Hematopoietic multipotent progenitor cell treated with erythropoietin and hydrocortisone succinate and interleukin-3 and kit ligand, for 15 days (in vitro differentiated cells): Measurements from ENCODE around the gene ACAD10.
"Not testable (repeated sequence)": the region's sequence is repeated elsewhere in the genome, so short reads cannot be mapped to it uniquely, and the experiment has no call there.

Experiments
- DNase-seq: peaks from one replicate; pipeline ENCODE4 v3.0.0-alpha.2; 2015; ENCODE audit warnings: low spot score

The ACAD10 gene

DNA sequence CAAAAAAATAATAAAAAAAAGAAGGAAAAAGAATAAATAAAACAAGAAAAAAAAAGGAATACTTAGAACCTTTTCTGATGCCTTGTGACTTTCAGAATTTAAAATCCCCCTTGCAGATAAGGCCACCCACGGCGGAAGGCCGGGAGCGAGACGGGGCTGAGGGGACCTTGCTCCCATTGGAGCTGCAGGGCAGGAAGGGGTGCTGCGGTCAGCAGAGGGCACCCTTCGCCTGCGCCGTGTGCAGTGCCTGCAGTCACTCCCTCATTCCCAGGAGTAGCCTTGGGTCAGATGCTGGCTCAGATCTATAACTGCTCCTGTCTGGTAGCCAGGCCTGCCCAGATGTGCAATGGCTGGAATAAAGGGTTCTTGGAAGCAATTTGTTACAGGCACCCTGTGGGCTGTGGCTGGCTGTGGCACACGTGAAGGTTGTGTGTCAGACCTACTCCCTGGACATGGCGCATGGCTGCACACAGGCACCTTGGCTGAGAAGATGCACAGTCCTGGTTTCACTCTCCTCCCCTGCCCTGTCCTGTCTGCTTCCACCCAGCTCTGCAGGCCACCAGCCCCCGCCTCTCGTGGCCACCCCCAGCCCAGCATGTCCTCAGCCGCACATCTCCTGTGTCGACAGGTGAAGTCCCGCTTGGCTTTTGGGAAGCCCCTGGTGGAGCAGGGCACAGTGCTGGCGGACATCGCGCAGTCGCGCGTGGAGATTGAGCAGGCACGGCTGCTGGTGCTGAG is 67.5 kb downstream of the ACAD10 start:
- DNase-seq: peak; percentile 32

DNA sequence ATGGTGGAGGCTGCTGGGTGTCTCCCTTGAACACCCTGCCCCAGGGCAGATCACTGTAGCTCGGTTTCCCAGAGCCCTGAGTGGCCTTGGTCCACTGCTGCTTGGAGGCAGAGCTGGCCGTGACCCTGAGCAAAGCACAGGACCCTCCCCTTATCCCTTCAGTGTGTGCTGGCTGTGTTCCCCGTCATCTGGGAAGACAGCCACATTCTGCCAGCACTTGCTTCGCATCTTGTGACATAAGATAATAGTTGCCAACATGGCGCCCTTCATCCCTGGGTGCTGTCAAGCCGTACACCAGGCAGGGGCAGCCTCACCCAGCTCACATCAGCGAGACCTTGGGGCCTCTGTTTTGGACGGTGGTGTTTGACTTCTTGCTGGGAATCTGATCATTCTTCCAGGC is 68.8 kb downstream of the ACAD10 start:
- DNase-seq: no peak

DNA sequence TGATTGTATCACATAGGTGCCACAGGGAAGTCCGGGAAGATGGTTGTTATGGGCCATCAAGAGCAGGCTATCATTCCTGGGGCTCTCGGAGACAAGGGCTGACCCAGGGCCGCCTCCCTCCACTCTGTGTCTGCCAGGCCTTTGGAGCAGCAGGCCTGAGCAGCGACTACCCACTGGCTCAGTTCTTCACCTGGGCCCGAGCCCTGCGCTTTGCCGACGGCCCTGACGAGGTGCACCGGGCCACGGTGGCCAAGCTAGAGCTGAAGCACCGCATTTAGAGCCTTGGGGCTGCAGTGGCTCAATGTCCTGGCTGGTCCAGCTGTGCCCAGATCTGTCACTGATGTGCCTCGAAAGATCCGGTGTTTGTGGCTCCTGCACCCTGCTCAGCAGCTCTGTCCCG is 70.3 kb downstream of the ACAD10 start:
- DNase-seq: no peak

DNA sequence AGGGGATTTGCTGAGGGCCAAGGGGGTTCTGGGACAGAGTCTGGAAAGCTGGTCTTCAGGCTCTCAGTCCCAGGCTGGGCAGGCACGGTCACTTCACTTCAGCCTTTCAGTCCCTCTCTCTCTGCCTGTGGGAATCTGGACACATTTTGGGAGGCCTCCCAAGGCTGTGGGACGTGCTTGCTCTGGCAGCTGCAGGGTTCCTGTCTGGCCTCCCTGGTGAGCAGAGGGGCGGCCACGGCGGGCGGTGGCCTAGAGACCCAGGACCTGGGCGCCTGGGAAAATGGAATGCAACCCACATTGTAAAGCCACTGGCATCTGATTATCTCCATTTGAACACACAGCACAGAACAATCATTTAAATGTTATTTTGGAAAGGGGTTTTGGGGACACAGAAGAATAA is 70.8 kb downstream of the ACAD10 start:
- no peak for DNase-seq

- DNase-seq: no peak
Measured at GRCh38 chr12:111757361-111758119, 71.7 kb downstream of the ACAD10 start.

DNA sequence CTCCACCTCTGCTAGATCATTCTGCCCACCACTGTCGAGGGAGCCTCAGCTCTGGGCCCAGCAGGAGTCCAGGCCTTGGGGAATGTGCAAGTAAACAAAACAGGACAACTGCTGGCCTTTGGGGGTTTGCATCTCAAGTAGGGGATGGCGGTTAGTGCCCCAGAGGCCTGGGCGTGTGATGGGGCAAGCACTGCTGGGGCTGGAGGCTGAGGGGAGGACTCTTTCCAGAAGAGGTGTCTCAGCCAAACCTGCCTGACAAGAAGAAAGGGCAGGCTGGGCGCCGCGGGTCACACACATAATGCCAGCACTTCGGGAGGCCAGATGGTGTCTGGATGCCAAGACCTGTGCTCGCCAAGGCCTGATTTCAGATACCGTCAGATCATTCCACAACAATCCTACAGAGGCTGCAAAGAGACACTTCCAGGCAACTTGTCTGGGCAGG is 72.3 kb downstream of the ACAD10 start:
- DNase-seq: no peak

DNA sequence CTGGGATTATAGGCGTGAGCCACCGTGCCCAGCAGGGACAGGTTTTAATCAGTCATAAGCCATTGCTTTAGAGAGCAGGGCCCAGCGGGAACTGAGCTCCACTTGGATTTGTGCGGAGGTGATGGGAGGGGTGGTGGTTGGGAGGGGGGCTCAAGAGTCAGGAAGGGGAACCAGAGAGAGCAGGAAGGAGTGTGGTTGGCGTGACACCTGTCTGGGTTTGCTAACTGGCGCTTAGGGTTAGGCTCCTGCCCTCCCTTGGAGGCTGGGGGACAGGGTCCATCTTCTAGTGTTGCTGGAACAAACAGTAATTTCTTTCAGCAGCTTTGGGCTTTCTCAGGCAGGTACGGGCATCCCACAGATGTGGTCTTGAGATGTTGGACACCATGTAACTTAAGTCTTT is 73.4 kb downstream of the ACAD10 start:
- no peak for DNase-seq

- DNase-seq: no peak
Measured at GRCh38 chr12:111759991-111760390, 74.1 kb downstream of the ACAD10 start.

- DNase-seq: no peak
Measured at GRCh38 chr12:111761099-111761498, 75.2 kb downstream of the ACAD10 start.

DNA sequence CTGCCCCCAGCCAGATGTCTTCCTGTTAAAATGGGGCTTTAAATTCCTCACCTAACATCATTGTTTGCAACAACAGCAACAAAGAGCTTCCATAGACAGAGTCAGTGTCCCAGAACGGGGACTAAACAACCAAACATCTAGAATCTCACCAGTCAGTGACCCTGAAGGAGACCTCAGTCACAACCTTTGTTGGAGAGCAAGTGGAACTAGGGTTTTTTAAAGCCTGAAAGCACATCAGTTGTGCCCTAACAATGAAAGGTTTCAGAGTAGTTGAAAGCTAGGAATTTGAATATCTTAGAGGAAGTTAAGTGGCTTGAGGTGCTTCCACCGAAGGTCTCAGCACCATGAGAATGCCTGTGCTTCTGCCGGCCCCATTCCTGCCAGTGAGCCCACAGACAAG is 75.9 kb downstream of the ACAD10 start:
- no peak for DNase-seq

DNA sequence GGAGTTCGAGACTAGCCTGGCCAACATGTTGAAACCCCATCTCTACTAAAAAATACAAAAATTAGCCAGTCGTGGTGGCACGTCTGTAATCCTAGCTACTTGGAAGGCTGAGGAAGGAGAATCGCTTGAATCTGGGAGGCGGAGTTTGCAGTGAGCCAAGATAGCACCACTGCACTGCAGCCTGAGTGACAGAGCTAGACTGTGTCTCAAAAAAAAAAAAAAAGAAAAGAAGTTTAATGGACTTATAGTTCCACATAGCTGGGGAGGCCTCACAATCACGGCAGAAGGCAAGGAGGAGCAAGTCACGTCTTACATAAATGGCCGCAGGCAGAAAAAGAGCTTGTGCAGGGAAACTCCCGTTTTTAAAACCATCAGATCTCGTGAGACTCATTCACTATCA is 77.7 kb downstream of the ACAD10 start:
- DNase-seq: not testable (repeated sequence)

GRCh38 chr12:111764120-111764821 is 78.4 kb downstream of the ACAD10 start:
- no peak for DNase-seq

DNA sequence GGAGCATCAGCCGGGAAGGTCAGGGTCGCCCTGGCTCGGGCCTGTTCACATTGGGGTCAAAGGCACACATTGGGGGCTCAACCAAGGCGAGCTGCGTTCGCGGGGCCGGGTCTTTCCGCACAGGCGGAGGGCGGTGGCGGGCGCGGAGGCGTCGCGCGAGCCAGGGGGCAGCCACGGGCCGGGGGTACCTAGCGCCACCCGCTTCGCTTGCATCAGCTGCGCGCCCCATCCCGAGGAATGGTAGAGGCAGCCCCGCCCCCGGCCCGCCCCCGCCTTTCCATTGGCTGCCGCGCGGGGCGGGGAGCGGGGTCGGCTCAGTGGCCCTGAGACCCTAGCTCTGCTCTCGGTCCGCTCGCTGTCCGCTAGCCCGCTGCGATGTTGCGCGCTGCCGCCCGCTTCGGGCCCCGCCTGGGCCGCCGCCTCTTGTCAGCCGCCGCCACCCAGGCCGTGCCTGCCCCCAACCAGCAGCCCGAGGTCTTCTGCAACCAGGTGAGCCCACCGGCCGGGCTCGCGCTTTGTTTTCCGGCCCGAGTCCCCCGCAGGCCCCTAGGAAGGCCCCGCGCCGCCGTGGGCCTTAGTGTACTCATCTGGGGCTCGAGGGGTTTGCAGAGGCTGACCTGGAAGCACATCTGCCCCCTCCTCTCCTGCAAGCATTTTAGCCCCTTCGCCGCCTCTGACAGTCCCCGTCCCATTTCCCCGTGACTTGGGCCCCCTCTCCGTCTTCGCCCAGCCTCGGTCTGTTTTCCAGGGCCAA is 80.9 kb downstream of the ACAD10 start, which contains the start of gene ALDH2:
Gene ALDH2 (plus strand): TSS at position 326 of the 754 bp plus-strand sequence. CDS start 50 bp downstream, at position 376.
- no peak for DNase-seq

GRCh38 chr12:111767362-111768158 is 81.7 kb downstream of the ACAD10 start:
- no peak for DNase-seq

GRCh38 chr12:111768159-111768895 is 82.5 kb downstream of the ACAD10 start:
- DNase-seq: no peak

GRCh38 chr12:111769599-111769998 is 83.7 kb downstream of the ACAD10 start:
- no peak for DNase-seq

- no peak for DNase-seq
Measured at GRCh38 chr12:111773801-111774551, 88.1 kb downstream of the ACAD10 start.

DNA sequence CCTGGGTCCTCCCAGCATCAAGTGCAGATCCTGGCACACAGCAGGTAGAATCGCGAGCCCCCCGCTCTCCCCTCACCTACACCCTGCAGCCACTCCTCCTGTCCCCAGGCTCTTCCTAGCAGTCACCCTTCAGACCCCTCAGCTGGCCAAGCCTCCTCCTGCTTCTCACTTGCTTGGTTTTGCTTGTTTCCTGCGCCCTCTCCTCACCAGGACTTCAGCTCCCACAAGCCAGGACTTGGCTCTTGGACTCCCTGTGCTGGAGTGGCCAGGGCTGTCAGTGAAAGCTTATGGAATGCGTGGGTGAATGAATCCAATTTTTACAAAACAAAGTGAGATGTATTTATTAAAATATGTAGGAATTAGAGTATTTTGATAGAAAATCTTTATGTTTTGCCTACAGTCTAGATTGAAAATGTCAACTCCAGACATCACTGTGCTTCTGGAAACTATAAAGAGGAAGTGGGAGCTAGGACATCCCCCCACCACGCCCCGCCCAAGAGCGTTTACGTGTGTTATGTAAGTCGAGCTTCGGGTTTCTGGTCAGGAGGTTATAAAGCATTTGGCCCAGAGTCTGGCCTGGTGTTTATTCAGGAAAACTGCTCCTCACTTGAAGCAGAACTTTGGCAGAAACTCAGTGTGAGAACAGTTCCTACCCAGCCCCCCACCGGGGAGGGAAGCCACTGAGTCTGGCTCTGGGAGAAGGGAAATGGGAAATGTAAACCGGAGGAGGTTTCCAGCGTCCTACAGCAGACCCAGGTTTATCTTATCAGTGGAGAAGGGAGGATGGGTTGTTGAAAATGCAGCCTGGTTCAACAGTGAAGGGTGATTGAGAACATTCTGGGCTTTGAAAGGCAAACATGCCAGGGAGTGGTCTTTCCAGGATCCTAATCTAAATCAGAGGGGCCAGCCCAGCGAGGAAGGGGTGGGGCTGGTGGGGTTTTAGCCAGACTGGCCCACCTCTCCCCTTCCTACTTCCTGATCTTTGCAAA is 89.6 kb downstream of the ACAD10 start:
- DNase-seq: no peak
